ENCODE measurements around the gene MNAT1. TPM values are rescaled to one million over a fixed set of nuclear protein-coding genes. Genes with fewer than 3 reads are reported as not detected.
A peak's percentile ranks its signal among the peaks of the same experiment; 100 is the strongest.
"Not testable (repeated sequence)": the region's sequence is repeated elsewhere in the genome, so short reads cannot be mapped to it uniquely, and the experiment has no call there.

Gene MNAT1
- total RNA-seq, 1 donor from 2014 or later = 42.6 TPM

DNA sequence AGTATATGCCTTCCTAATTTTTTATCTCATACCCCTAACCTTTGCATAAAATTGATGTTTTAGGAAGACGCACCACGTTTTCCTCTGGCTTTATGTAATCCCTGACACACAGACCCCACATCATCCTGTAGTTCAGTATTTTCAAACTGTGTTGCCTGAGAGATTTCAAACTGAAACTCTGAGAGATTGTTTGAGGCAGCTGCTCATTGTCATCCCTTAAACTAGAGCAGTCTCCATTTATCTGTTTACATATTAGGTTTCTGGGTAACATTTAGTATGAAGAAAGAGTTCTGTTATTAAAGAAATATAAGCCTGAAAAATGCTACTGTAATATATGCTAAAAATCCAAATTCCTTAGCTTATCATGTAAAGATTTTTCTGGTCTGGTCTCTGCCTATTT is 24.3 kb downstream of the MNAT1 start:
- peaks cover 45% of the 10 kb centered on the region for H3K4me1 Mint-ChIP-seq
- peaks cover 3% of the 10 kb centered on the region for H3K27me3 Mint-ChIP-seq
- peak overlapping the region; percentile 60 for H3K4me3 Mint-ChIP-seq
- DNase-seq = no peak
- H3K27ac Mint-ChIP-seq = no peak overlapping the region
- peaks cover 10% of the 10 kb centered on the region for H3K36me3 Mint-ChIP-seq (ENCODE audit: low read depth)
- no peaks in the 10 kb centered on the region for H3K9me3 Mint-ChIP-seq
- intact Hi-C loops (cut with micrococcal nuclease) = loop anchor here (10.0 kb wide), 3 partner anchors 424 to 664 kb away; partner anchors contain the start of gene PCNX4

DNA sequence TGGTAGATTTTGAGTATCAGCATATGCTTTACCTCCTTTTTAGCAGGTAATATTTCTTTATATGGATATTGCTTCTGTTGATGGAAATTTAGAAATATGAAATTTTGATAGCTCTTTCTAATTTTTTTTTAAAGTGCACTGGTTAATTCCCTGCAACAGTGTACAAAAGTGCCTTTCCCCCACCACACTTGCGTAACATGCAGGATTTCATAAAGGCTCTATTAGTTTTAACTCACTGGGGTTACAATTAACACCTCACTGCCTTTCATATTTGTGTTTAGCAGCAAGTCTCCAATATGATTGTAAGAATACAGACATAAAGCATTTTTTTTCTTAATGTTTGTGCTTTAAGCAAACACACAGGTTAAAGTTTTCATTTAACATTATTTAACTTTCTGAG is 25.6 kb downstream of the MNAT1 start:
- Mint-ChIP-seq H3K4me3 (no peak overlapping the region), H3K27me3 (peaks cover 3% of the 10 kb centered on the region), H3K9me3 (no peaks in the 10 kb centered on the region), H3K4me1 (peaks cover 38% of the 10 kb centered on the region), H3K27ac (no peak overlapping the region), H3K36me3 (ENCODE audit: low read depth) (peaks cover 7% of the 10 kb centered on the region)
- intact Hi-C loops (cut with micrococcal nuclease) = no loop called here
- DNase-seq = no peak

DNA sequence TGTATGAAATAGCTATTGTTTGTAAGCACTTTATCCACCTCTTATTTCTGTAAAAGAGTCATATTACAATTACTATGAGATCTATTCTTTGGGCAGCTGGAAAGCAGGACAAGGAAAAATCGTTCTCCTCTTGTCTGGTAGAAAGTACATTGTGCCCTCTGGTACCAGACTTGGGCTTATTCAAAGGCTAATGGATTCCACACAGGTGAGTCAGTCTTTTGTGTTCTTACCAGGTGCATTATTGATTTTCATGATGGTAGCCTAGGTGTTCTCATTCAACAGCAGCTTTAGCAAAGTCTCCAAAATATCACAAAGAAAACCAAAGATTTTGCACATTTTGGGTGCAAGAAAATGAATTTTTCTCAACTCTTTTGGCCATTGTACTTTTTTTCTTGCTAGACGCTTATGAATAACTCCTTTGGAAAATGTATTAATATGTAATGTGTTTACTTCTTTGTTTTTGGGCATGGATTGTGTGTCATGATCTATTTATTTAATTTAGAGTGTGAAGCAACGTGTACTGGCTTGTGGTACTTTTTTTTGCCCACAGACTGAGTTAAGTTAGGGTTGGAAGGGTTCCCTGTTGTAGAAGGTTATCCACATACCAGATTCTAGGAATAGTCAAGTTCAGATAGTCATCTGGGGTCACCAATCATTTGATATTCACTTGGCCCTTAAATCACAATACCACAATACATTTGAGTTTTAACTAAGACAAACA is 26.2 kb downstream of the MNAT1 start:
- no peaks in the 10 kb centered on the region for H3K9me3 Mint-ChIP-seq
- peaks cover 3% of the 10 kb centered on the region for H3K27me3 Mint-ChIP-seq
- no peak overlapping the region for H3K27ac Mint-ChIP-seq
- no peak overlapping the region for H3K4me3 Mint-ChIP-seq
- peaks cover 7% of the 10 kb centered on the region for H3K36me3 Mint-ChIP-seq (ENCODE audit: low read depth)
- intact Hi-C loops (cut with micrococcal nuclease) = no loop called here
- DNase-seq = no peak
- peaks cover 35% of the 10 kb centered on the region for H3K4me1 Mint-ChIP-seq

DNA sequence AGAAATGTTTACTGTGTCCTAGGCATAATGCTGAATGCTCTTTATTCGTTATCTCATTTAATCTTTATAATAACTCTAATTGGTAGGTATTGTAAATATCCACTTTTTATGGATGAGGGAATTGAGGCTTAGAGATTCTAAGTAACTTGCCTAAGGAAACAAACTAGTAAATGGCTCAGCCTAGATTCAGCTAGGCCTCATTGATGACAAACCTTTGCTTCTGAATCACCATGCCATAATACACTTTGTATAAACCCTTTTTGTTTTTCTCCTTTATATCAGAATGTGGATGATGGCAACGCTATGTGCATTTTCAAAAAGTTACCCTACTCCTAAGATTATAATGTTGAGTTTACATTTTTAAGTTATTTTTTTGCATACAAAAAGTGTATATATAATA is 34.0 kb downstream of the MNAT1 start:
- intact Hi-C loops (cut with micrococcal nuclease) = no loop called here
- Mint-ChIP-seq H3K27me3 (no peaks in the 10 kb centered on the region), H3K4me1 (peaks cover 9% of the 10 kb centered on the region), H3K9me3 (peaks cover 3% of the 10 kb centered on the region), H3K4me3 (no peak overlapping the region), H3K27ac (no peak overlapping the region), H3K36me3 (ENCODE audit: low read depth) (peaks cover 2% of the 10 kb centered on the region)
- DNase-seq = no peak

DNA sequence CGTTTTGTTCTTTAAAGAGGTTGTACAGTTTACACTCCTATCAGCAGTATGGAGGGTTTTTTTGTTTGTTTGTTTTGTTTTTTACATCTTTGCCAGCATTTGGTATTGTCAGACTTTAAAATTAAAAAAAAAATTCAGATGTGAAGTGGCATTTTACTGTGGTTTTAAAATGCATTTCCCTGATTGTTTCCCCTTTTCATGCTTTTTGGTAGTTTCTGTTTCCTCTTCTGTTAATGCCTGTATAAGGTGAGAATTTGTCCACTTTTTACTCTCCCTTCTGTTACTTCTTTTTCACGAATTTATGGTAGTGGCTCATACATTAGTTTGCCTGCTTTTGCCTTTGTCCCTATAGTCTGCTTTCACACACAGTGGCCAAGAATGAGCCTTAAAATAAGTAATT is 36.6 kb downstream of the MNAT1 start:
- H3K4me3 Mint-ChIP-seq = no peak overlapping the region
- no peak for DNase-seq
- no peaks in the 10 kb centered on the region for H3K27me3 Mint-ChIP-seq
- H3K36me3 Mint-ChIP-seq (ENCODE audit: low read depth) = peaks cover 2% of the 10 kb centered on the region
- no peak overlapping the region for H3K27ac Mint-ChIP-seq
- H3K4me1 Mint-ChIP-seq = peaks cover 9% of the 10 kb centered on the region
- intact Hi-C loops (cut with micrococcal nuclease) = no loop called here
- H3K9me3 Mint-ChIP-seq = peaks cover 3% of the 10 kb centered on the region

GRCh38 chr14:60773558-60773957 is 39.0 kb downstream of the MNAT1 start:
- no peak overlapping the region for H3K27ac Mint-ChIP-seq
- peaks cover 2% of the 10 kb centered on the region for H3K36me3 Mint-ChIP-seq (ENCODE audit: low read depth)
- no peak overlapping the region for H3K4me3 Mint-ChIP-seq
- no peak for DNase-seq
- H3K27me3 Mint-ChIP-seq = no peaks in the 10 kb centered on the region
- intact Hi-C loops (cut with micrococcal nuclease) = no loop called here
- H3K9me3 Mint-ChIP-seq = no peaks in the 10 kb centered on the region
- peaks cover 7% of the 10 kb centered on the region for H3K4me1 Mint-ChIP-seq

DNA sequence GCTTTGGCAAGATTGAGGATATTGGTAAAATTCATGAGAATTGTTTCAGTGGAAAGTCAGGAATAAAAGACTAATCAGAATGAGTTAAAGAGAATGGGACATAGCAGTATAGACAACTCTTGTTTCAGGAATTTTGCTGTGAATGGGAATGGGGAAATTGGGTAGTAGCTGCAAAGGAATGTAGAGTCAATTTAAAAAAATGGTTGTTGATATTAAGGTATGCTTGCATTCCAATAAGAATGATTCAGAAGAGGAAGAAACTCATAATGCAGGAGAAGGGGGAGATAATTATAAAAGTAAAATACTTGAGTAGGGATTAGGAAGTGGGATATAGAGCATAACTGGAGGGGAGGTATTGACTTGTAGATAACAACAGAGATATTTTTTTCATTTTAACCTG is 40.7 kb downstream of the MNAT1 start:
- peaks cover 12% of the 10 kb centered on the region for H3K4me1 Mint-ChIP-seq
- DNase-seq = no peak
- H3K36me3 Mint-ChIP-seq (ENCODE audit: low read depth) = peaks cover 4% of the 10 kb centered on the region
- H3K27me3 Mint-ChIP-seq = no peaks in the 10 kb centered on the region
- intact Hi-C loops (cut with micrococcal nuclease) = no loop called here
- no peaks in the 10 kb centered on the region for H3K9me3 Mint-ChIP-seq
- H3K27ac Mint-ChIP-seq = no peak overlapping the region
- H3K4me3 Mint-ChIP-seq = no peak overlapping the region

- peaks cover 4% of the 10 kb centered on the region for H3K36me3 Mint-ChIP-seq (ENCODE audit: low read depth)
- no peaks in the 10 kb centered on the region for H3K27me3 Mint-ChIP-seq
- no peak overlapping the region for H3K4me3 Mint-ChIP-seq
- no peak overlapping the region for H3K27ac Mint-ChIP-seq
- no peak for DNase-seq
- H3K4me1 Mint-ChIP-seq = peaks cover 13% of the 10 kb centered on the region
- H3K9me3 Mint-ChIP-seq = no peaks in the 10 kb centered on the region
- intact Hi-C loops (cut with micrococcal nuclease) = no loop called here
Observed at GRCh38 chr14:60777856-60778578, 43.5 kb downstream of the MNAT1 start.

DNA sequence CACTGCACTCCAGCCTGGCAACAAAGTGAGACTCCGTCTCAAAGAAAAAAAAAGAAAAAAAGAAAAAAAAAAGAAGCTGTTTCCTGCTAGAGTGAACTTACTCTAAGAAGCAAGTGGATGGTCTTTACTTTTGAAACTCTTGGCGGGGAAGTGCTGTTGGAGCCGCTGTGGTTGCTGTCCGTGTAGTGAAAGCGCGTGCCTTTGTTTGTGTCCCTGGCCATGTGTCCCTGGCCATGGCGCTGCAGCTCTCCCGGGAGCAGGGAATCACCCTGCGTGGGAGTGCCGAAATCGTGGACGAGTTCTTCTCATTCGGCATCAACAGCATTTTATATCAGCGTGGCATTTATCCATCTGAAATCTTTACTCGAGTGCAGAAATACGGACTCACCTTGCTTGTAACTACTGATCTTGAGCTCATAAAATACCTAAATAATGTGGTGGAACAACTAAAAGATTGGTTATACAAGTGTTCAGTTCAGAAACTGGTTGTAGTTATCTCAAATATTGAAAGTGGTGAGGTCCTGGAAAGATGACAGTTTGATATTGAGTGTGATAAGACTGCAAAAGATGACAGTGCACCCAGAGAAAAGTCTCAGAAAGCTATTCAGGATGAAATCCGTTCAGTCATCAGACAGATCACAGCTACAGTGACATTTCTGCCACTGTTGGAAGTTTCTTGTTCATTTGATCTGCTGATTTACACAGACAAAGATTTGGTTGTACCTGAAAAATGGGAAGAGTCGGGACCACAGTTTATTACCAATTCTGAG is 45.4 kb downstream of the MNAT1 start:
- DNase-seq; H3K27me3 Mint-ChIP-seq; H3K27ac Mint-ChIP-seq; H3K9me3 Mint-ChIP-seq; H3K36me3 Mint-ChIP-seq (ENCODE audit: low read depth); H3K4me3 Mint-ChIP-seq; intact Hi-C loops (cut with micrococcal nuclease): not testable (repeated sequence)
- H3K4me1 Mint-ChIP-seq = peaks cover 11% of the 10 kb centered on the region

DNA sequence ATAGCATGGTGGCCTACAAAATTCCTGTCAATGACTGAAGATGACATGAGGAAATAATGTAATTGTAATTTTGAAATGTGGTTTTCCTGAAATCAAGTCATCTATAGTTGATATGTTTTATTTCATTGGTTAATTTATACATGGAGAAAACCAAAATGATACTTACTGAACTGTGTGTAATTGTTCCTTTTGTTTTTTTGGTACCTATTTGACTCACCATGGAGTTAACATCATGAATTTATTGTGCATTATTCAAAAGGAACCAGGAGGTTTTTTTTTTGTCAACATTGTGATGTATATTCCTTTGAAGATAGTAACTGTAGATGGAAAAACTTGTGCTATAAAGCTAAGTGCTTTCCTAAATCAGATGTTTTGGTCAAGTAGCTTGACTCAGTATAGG is 46.0 kb downstream of the MNAT1 start:
- H3K9me3 Mint-ChIP-seq; H3K27me3 Mint-ChIP-seq; H3K27ac Mint-ChIP-seq; intact Hi-C loops (cut with micrococcal nuclease); DNase-seq; H3K4me3 Mint-ChIP-seq; H3K36me3 Mint-ChIP-seq (ENCODE audit: low read depth): not testable (repeated sequence)
- peaks cover 11% of the 10 kb centered on the region for H3K4me1 Mint-ChIP-seq

DNA sequence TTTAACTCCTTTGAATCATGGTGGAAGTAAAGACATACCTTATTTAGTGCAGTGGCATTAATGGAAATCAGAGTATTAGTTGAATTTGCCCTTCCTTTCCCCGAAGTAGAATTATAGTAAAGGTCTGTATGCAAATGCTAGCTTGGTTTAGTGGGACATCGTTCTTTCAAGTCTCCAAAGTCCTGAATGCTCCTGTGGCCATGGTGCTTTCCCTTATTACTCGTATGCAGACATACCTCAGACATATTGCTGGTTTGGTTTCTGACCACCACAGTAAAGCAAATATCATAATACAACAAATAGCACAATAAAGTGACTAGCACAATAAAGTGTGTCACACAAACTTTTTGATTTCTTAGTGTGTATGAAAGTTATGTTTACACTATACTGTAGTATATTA is 52.3 kb downstream of the MNAT1 start:
- H3K9me3 Mint-ChIP-seq = peaks cover 9% of the 10 kb centered on the region
- no peak overlapping the region for H3K4me3 Mint-ChIP-seq
- peaks cover 11% of the 10 kb centered on the region for H3K36me3 Mint-ChIP-seq (ENCODE audit: low read depth)
- no peak overlapping the region for H3K27ac Mint-ChIP-seq
- no peaks in the 10 kb centered on the region for H3K27me3 Mint-ChIP-seq
- no peak for DNase-seq
- intact Hi-C loops (cut with micrococcal nuclease) = no loop called here
- peaks cover 3% of the 10 kb centered on the region for H3K4me1 Mint-ChIP-seq

- Mint-ChIP-seq H3K4me3 (no peak overlapping the region), H3K27me3 (no peaks in the 10 kb centered on the region), H3K4me1 (peaks cover 3% of the 10 kb centered on the region), H3K36me3 (ENCODE audit: low read depth) (peaks cover 13% of the 10 kb centered on the region), H3K27ac (no peak overlapping the region), H3K9me3 (peaks cover 9% of the 10 kb centered on the region)
- intact Hi-C loops (cut with micrococcal nuclease) = no loop called here
- DNase-seq = no peak
Observed at GRCh38 chr14:60789656-60790055, 55.1 kb downstream of the MNAT1 start.

DNA sequence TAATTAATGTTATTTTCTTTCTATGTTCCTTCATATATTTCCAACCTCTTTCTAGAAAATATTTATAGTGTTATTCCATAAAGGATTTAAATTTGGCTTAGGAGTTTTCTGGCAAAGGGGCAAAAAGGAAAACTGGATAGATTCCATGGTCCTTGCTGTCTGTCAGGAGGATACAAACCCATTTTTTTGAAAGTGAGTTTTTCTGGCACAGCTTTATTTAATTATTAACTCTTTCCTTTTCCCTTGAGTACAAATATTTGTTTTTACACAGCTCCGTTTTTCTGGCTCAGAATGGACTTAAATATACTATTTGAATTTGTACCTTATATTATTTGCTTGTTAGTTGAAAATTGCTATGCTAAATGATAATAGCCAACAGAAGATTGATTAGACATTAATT is 56.3 kb downstream of the MNAT1 start:
- H3K4me1 Mint-ChIP-seq = peaks cover 3% of the 10 kb centered on the region
- no peak for DNase-seq
- no peak overlapping the region for H3K27ac Mint-ChIP-seq
- peaks cover 16% of the 10 kb centered on the region for H3K36me3 Mint-ChIP-seq (ENCODE audit: low read depth)
- H3K4me3 Mint-ChIP-seq = no peak overlapping the region
- H3K27me3 Mint-ChIP-seq = no peaks in the 10 kb centered on the region
- peaks cover 9% of the 10 kb centered on the region for H3K9me3 Mint-ChIP-seq
- intact Hi-C loops (cut with micrococcal nuclease) = no loop called here

- no peaks in the 10 kb centered on the region for H3K9me3 Mint-ChIP-seq
- H3K27ac Mint-ChIP-seq = no peak overlapping the region
- no peak for DNase-seq
- H3K27me3 Mint-ChIP-seq = no peaks in the 10 kb centered on the region
- intact Hi-C loops (cut with micrococcal nuclease) = no loop called here
- no peak overlapping the region for H3K4me3 Mint-ChIP-seq
- H3K36me3 Mint-ChIP-seq (ENCODE audit: low read depth) = peaks cover 21% of the 10 kb centered on the region
- no peaks in the 10 kb centered on the region for H3K4me1 Mint-ChIP-seq
Observed at GRCh38 chr14:60796434-60796833, 61.9 kb downstream of the MNAT1 start.

Data from activated CD4-positive, alpha-beta T cell treated with anti-CD3 and anti-CD28 coated beads, Interleukin-2, amount 10 ng/mL, durations not matched to agents 24 days and 14 days (primary cell).